ENCODE measurements around the gene DPCD.
"Not testable (repeated sequence)": the region's sequence is repeated elsewhere in the genome, so short reads cannot be mapped to it uniquely, and the experiment has no call there.

DPCD gene

GRCh38 chr10:101618871-101619270, 30.8 kb downstream of the DPCD start:
- DNase-seq (ENCODE audit: low read depth): no peak

GRCh38 chr10:101619983-101620382, 31.9 kb downstream of the DPCD start:
- DNase-seq (ENCODE audit: low read depth): no peak

- DNase-seq (ENCODE audit: low read depth): no peak
Measured at GRCh38 chr10:101623528-101623927, 35.4 kb downstream of the DPCD start.

- DNase-seq (ENCODE audit: low read depth): no peak
Measured at GRCh38 chr10:101624526-101625102, 36.5 kb downstream of the DPCD start.

- DNase-seq (ENCODE audit: low read depth): no peak
Measured at GRCh38 chr10:101625821-101626412, 37.8 kb downstream of the DPCD start.

GRCh38 chr10:101629837-101630632, 41.9 kb downstream of the DPCD start:
- no peak for DNase-seq (ENCODE audit: low read depth)

- no peak for DNase-seq (ENCODE audit: low read depth)
Measured at GRCh38 chr10:101630633-101630920, 42.5 kb downstream of the DPCD start.

GRCh38 chr10:101631821-101632475, 43.8 kb downstream of the DPCD start:
- DNase-seq (ENCODE audit: low read depth): no peak

- DNase-seq (ENCODE audit: low read depth): not testable (repeated sequence)
Measured at GRCh38 chr10:101633510-101633909, 45.4 kb downstream of the DPCD start.

GRCh38 chr10:101639141-101639900, 51.2 kb downstream of the DPCD start:
- DNase-seq (ENCODE audit: low read depth): no peak

- no peak for DNase-seq (ENCODE audit: low read depth)
Measured at GRCh38 chr10:101643546-101643945, 55.4 kb downstream of the DPCD start.

GRCh38 chr10:101644002-101644401, 55.9 kb downstream of the DPCD start:
- DNase-seq (ENCODE audit: low read depth): no peak

GRCh38 chr10:101645659-101646058, 57.5 kb downstream of the DPCD start:
- no peak for DNase-seq (ENCODE audit: low read depth)

- DNase-seq (ENCODE audit: low read depth): no peak
Measured at GRCh38 chr10:101646364-101646763, 58.2 kb downstream of the DPCD start.

- DNase-seq (ENCODE audit: low read depth): no peak
Measured at GRCh38 chr10:101647255-101647654, 59.1 kb downstream of the DPCD start.

- DNase-seq (ENCODE audit: low read depth): no peak
Measured at GRCh38 chr10:101649525-101650085, 61.5 kb downstream of the DPCD start.

- DNase-seq (ENCODE audit: low read depth): no peak
Measured at GRCh38 chr10:101650863-101651262, 62.7 kb downstream of the DPCD start.

GRCh38 chr10:101651336-101651735, 63.2 kb downstream of the DPCD start:
- no peak for DNase-seq (ENCODE audit: low read depth)

- DNase-seq (ENCODE audit: low read depth): no peak
Measured at GRCh38 chr10:101653536-101653935, 65.4 kb downstream of the DPCD start.

- DNase-seq (ENCODE audit: low read depth): no peak
Measured at GRCh38 chr10:101655570-101655969, 67.4 kb downstream of the DPCD start.

GRCh38 chr10:101656890-101657289, 68.8 kb downstream of the DPCD start:
- no peak for DNase-seq (ENCODE audit: low read depth)

- DNase-seq (ENCODE audit: low read depth): no peak
Measured at GRCh38 chr10:101658975-101659374, 70.9 kb downstream of the DPCD start.

Measured in HS-5 (cell line).